Measurements from ENCODE around the gene TIMP2.
"Not testable (repeated sequence)": the region's sequence is repeated elsewhere in the genome, so short reads cannot be mapped to it uniquely, and the experiment has no call there.

GRCh38 chr17:78890096-78890495 is 35.1 kb downstream of the TIMP2 start:
- not testable (repeated sequence) for TF ChIP-seq CTCF, POLR2A (IDR thresholded peaks at IDR 0.05)
